ENCODE data around the gene ZSCAN9.
A peak's percentile ranks its signal among the peaks of the same experiment; 100 is the strongest.

The ZSCAN9 gene

GRCh38 chr6:28211840-28212509 is 13.1 kb upstream of the ZSCAN9 start:
- peak overlapping the region; percentile 53 for H3K4me3 ChIP-seq (replicated peaks; ENCODE audit: low read depth, low read length)
- TF ChIP-seq CTCF (IDR thresholded peaks at IDR 0.05; ENCODE audit: low read length, missing control alignments) = no peak
- DNase-seq (ENCODE audit: low read depth) = no peak

- no peak for TF ChIP-seq CTCF (IDR thresholded peaks at IDR 0.05; ENCODE audit: low read length, missing control alignments)
- peak overlapping the region; percentile 53 for H3K4me3 ChIP-seq (replicated peaks; ENCODE audit: low read depth, low read length)
- DNase-seq (ENCODE audit: low read depth) = peak; percentile 75
Measured at GRCh38 chr6:28212510-28213212, 12.4 kb upstream of the ZSCAN9 start.

GRCh38 chr6:28213213-28213523 is 11.9 kb upstream of the ZSCAN9 start:
- no peak for DNase-seq (ENCODE audit: low read depth)
- TF ChIP-seq CTCF (IDR thresholded peaks at IDR 0.05; ENCODE audit: low read length, missing control alignments) = no peak
- no peak overlapping the region for H3K4me3 ChIP-seq (replicated peaks; ENCODE audit: low read depth, low read length)

- no peak overlapping the region for H3K4me3 ChIP-seq (replicated peaks; ENCODE audit: low read depth, low read length)
- DNase-seq (ENCODE audit: low read depth) = peak; percentile 42
- no peak for TF ChIP-seq CTCF (IDR thresholded peaks at IDR 0.05; ENCODE audit: low read length, missing control alignments)
Measured at GRCh38 chr6:28215425-28215824, 9.7 kb upstream of the ZSCAN9 start.

GRCh38 chr6:28217890-28218289 is 7.2 kb upstream of the ZSCAN9 start:
- no peak for TF ChIP-seq CTCF (IDR thresholded peaks at IDR 0.05; ENCODE audit: low read length, missing control alignments)
- no peak overlapping the region for H3K4me3 ChIP-seq (replicated peaks; ENCODE audit: low read depth, low read length)
- no peak for DNase-seq (ENCODE audit: low read depth)

- DNase-seq (ENCODE audit: low read depth) = peak; percentile 67
- H3K4me3 ChIP-seq (replicated peaks; ENCODE audit: low read depth, low read length) = peak overlapping the region; percentile 60
- TF ChIP-seq CTCF (IDR thresholded peaks at IDR 0.05; ENCODE audit: low read length, missing control alignments) = no peak
Measured at GRCh38 chr6:28218312-28219248, 6.5 kb upstream of the ZSCAN9 start.
